ACHN (cell line): ENCODE data around the gene LRIG3.

Experiments used
- DNase-seq: peaks from one replicate; pipeline ENCODE4 v3.0.0-alpha.2; 2015
- in situ Hi-C: cut with HindIII; loops from 2 replicates; pipeline ENCODE4 v1.10.0; 2017; ENCODE audit warnings: low sequenced_read_pairs, low pct_ligation_motif_present, low pct_unique_long_range_greater_than_20kb

The LRIG3 gene

GRCh38 chr12:58938440-58938839, 18.1 kb upstream of the LRIG3 start:
- in situ Hi-C loops: no loop called here
- no peak for DNase-seq

DNA sequence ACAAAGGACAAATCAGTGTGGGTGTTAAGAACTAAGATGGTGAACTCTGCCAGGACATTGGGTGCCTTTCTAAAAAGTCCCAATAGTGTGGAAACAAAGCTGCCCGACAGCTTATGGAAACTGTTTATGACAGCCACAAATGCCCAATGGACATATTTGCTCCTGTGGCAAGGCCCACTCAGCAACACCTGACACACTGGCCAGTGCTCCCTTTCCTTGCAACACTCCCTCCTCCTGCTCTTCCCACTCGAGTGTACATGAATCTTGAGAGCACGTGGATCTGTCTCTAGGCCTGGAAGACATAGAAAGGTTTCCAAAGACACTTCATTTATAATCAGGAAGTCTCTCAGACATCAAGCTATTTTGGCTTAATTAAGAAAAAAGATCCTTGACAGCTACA, 14.2 kb upstream of the LRIG3 start:
- DNase-seq: no peak
- in situ Hi-C loops: no loop called here

- no peak for DNase-seq
- in situ Hi-C loops: no loop called here
Measured at GRCh38 chr12:58932806-58933681, 12.7 kb upstream of the LRIG3 start.

DNA sequence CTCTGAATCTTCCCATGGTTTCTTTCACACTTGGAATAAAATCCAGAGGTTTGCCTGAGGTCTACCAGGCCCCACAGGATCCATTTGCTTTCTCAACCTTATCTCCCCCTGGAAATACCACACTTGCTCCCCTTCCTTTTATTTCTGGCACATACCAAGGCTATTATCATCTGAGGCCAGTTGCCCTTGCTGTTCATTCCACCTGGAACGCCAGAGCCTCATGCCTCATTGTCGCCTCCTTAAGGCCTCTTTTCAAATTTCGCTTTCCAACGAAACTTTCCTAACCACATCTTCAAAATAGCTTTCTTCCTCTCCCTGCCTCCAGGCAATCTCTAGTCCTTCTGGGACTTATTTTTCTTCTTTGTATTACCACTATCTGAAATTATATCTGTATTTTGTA, 11.2 kb upstream of the LRIG3 start:
- in situ Hi-C loops: no loop called here
- DNase-seq: no peak

- no peak for DNase-seq
- in situ Hi-C loops: no loop called here
Measured at GRCh38 chr12:58930770-58931324, 10.5 kb upstream of the LRIG3 start.

- DNase-seq: no peak
- in situ Hi-C loops: no loop called here
Measured at GRCh38 chr12:58927120-58927519, 6.8 kb upstream of the LRIG3 start.

DNA sequence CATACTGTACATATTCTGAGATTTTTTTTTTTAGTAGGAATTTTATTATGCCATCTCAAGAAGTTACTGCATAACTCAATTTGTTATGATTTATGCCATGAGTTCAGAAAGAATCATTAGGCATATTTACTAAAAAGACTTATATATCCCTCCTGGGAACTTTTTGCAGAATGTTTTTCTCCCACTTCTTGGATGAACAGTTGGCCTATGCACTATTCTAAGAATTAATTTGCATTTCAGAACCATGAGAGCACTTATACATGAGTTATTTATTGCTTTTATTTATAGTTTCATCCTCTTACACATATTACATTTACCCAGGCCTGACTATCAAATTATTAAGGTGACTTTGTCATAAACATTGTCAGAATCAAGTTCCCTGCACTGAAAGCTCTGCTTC, 6.3 kb upstream of the LRIG3 start:
- in situ Hi-C loops: no loop called here

DNA sequence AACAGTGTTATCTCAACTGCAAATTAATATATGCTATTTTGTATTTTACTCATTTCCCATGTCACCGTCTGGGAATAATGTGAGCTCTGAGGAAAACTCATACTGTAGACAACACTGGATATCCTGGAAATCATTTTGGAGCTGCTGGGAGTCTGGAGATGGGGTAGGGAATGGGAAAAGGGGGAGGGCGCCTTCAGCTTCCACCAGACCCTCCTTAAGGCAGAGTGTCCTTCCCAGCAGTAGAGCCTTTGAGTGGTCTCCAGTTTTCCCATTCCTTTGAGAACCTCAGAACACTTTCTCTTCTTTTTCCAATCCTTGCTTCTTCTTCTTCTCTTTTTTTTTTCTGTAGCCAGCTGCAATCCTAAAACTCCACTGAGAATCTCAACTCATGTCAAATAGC, 5.4 kb upstream of the LRIG3 start:
- DNase-seq: no peak
- in situ Hi-C loops: no loop called here

More for the DNA sequence above, 6.3 kb upstream of the LRIG3 start:
- DNase-seq: no peak

GRCh38 chr12:58925111-58925611, 4.9 kb upstream of the LRIG3 start:
- DNase-seq: no peak
- in situ Hi-C loops: no loop called here

- in situ Hi-C loops: no loop called here
Measured at GRCh38 chr12:58924652-58925051, 4.3 kb upstream of the LRIG3 start.

DNA sequence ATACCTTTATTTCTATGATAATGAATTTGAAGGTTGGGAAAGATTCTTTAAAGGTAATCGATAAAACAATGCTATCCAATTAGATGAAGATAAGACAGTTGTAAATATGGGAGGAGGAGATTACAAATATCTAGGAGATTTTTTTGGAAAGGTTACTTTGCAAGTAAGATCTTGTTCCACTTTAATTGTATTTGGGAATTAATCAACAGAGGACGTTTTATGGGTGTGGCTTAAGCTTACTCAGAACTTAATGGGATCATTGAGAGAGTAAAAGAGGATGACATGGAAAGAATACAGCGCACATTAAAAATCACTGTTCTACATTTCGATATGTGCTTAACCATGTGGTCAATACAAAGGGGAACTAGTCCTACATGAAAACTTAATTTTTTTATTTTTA, 3.5 kb upstream of the LRIG3 start:
- in situ Hi-C loops: no loop called here
- DNase-seq: no peak

More at GRCh38 chr12:58924652-58925051, 4.3 kb upstream of the LRIG3 start:
- no peak for DNase-seq

- DNase-seq: no peak
- in situ Hi-C loops: no loop called here
Measured at GRCh38 chr12:58922849-58923248, 2.5 kb upstream of the LRIG3 start.

GRCh38 chr12:58920961-58921861, 907 bp upstream of the LRIG3 start:
- in situ Hi-C loops: no loop called here
- no peak for DNase-seq

DNA sequence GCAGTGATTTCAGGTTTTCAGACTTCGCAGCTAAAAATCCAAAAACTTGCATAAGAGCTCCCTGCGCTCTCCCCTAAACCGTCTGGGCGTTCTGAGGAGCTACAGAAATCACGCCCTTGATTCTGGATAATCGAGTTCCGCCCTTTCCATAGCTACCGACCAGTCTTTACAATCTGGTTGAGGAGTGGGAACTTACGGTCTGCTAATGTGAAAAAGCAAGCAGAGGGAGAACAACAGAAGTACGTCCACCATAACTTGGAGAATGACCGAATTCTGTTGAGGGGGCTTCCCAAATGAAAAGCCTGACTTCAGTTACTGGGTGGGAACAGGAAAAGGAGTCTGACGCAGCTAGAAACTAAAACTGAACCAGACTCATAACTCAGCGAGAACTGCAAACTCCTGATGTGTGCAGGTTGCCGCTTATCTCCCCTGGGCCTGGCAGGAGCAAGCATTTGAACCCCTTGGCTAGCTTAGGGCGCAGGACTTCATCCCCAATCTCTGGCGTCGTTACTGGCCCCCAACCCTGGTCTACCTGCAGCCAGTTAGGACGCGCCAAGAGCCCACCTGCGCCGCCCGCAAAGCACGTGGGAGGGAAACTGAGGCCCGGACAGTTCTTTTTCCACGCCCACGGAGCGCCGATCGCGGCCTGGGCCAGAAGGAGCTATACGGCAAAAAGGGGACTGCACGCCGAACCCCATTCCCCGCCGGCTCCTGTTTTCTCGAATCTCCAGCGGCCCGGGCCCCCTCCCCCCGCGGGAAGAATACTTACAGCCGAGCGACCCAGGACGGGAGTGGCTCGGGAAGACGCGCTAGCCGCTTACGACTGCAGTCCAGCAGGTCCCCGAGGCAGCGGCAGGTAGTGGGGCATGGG, 838 bp downstream of the LRIG3 start:
- in situ Hi-C loops: no loop called here
- peak; percentile 72 for DNase-seq

DNA sequence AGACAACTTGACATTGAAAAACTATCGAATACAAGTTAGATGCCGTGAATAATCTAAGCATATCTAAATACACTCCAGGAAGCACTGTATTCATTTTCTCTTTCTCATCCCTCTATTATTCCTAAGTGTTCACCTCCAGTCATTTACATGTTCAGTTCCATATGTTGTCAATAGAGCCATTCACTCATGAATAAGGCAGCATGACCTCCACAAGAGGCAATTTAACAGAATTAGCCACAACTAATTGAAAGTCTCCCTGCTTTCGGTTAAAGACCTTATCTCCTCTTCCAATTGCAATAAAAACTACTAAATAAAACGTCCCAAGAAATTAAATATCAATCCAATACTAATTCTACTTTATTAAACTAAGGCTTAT, 1.8 kb downstream of the LRIG3 start:
- in situ Hi-C loops: no loop called here
- peak; percentile 14 for DNase-seq

DNA sequence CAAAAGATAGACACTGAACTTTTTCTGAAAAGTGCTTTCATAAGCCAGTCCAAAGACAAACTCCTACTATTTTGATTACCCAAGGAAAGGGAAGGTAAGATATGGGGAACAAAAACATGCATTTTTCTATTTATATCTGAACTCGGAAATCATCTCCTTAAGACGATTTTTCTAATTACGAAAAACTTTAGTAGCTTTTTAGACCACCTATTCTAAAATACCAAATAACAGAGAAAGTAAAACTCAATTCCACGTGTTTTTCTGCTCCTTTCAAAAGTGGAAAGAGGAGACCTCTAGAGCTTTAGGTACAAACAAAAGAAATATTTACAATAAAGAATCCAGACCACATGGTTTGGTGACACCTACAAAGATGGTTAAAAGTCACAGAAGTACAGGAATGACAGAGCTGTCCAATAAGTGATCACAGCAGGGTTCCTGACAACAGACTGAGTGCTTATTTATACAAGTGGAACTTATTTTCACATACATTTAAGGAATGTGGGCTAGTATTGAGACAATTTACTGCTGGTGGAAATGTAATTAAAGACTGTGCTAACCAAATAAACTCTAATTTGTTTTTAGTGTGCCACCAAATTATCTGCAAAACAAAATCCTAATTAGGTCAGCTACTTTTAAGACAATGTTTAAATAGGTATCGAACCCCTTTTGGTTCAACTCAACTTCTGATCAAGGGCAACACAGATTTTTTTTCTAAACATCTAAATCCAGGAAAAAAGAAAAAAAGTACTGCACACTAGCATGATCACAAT, 2.4 kb downstream of the LRIG3 start:
- in situ Hi-C loops: no loop called here
- DNase-seq: peak; percentile 25

DNA sequence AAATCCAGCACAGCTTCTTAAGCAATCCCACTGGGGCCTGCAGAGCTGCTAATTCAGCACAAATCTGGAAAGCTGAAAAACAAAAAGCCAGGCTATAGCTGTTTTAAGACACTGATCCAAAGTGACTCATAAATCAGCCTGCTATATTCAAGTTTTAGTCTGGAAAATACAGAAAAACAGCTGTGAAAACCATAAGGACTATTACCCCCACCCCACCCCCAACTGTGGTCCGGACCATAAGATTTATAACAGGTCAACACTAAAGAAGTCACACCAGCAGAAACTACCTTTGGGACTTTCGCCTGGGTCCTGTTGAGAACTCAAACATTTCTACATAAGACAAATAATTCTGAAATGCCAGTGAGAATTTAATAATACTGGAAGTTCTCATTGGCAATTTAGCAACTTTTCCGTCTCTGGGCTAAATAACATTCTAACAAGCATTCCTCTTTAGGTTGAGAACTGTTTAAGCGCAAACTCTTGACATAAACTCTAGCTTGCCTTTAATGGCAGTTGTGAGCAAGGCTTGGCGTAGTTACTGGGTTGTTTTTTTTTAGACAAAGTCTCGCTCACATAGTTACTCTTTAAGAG, 3.3 kb downstream of the LRIG3 start:
- DNase-seq: peak; percentile 32
- in situ Hi-C loops: no loop called here
